Naive thymus-derived CD4-positive, alpha-beta T cell (primary cell): ENCODE measurements around the gene PHEX. TPM values are rescaled to one million over a fixed set of nuclear protein-coding genes. Genes with fewer than 3 reads are reported as not detected.

Experiments used
- ATAC-seq: fragments of 150-1000 bp; cut with Tn5 transposase; 2 replicates; pipeline ENCODE4 v1.10.0; 2021; ENCODE audit warnings: mild to moderate bottlenecking, moderate library complexity
- CTCF ChIA-PET: fragments of 350-600 bp; sonication (Branson Sonifier 250); formaldehyde crosslinking; loops from one replicate; lab custom pipeline; 2021; ENCODE audit warnings: antibody characterized with exemption; lab: Charles Lee
- POLR2A ChIA-PET: fragments of 350-600 bp; sonication (Branson Sonifier 250); formaldehyde crosslinking; loops from one replicate; lab custom pipeline; 2021; ENCODE audit warnings: antibody characterized with exemption, inconsistent platforms; lab: Charles Lee
- DNase-seq, 9 donors: peaks; one replicate each; pipeline versions ENCODE4 v3.0.0 to v3.0.0-alpha.2; 2020 to 2022; ENCODE audit warnings: mixed read lengths in 1 of 9
- H3K27ac ChIP-seq: one replicate; pipeline ENCODE4 v1.7.0; 2013; ENCODE audit warnings: mild to moderate bottlenecking, low read depth, low read length, moderate library complexity
- H3K27me3 ChIP-seq, 2 donors: one replicate each; pipeline ENCODE4 v1.7.0; 2013; ENCODE audit warnings: low read length in 2 of 2, mild to moderate bottlenecking in 2 of 2, moderate library complexity in 2 of 2; ENCODE audit not compliant: control insufficient read depth in 2 of 2, insufficient read depth in 2 of 2
- H3K36me3 ChIP-seq, 3 experiments: 1 replicate in 2 of 3; 2 replicates in 1 of 3; pipeline ENCODE4 v1.7.0; 2013; ENCODE audit warnings: low read length in 3 of 3, mild to moderate bottlenecking in 3 of 3, moderate library complexity in 1 of 3; ENCODE audit not compliant: insufficient read depth in 3 of 3, control insufficient read depth in 2 of 3
- H3K4me1 ChIP-seq, 2 donors: one replicate each; pipeline ENCODE4 v1.7.0; 2013; ENCODE audit warnings: low read length in 2 of 2, mild to moderate bottlenecking in 2 of 2, moderate library complexity in 1 of 2; ENCODE audit not compliant: control insufficient read depth in 2 of 2, insufficient read depth in 2 of 2
- H3K4me3 ChIP-seq: 2 replicates; pipeline ENCODE4 v1.7.0; 2013; ENCODE audit warnings: mild to moderate bottlenecking, low read length
- H3K9me3 ChIP-seq, 3 experiments: 1 replicate in 2 of 3; 2 replicates in 1 of 3; pipeline ENCODE4 v1.7.0; 2013; ENCODE audit warnings: low read length in 3 of 3; ENCODE audit not compliant: control insufficient read depth in 2 of 3
- H3K27ac Mint-ChIP-seq, 9 donors: one replicate each; pipeline ENCODE4 v1.8.0; 2020 to 2022; ENCODE audit warnings: mixed read lengths in 9 of 9, mild to moderate bottlenecking in 8 of 9, moderate library complexity in 5 of 9, inconsistent platforms in 2 of 9
- H3K27me3 Mint-ChIP-seq, 5 donors: one replicate each; pipeline ENCODE4 v1.8.0; 2021 to 2022; ENCODE audit warnings: mixed read lengths in 5 of 5, mild to moderate bottlenecking in 1 of 5
- H3K36me3 Mint-ChIP-seq, 5 donors: one replicate each; pipeline ENCODE4 v1.8.0; 2020 to 2022; ENCODE audit warnings: mixed read lengths in 5 of 5, mild to moderate bottlenecking in 3 of 5, inconsistent platforms in 1 of 5
- H3K4me1 Mint-ChIP-seq, 7 donors: one replicate each; pipeline ENCODE4 v1.8.0; 2020 to 2022; ENCODE audit warnings: mixed read lengths in 7 of 7, mild to moderate bottlenecking in 3 of 7, inconsistent platforms in 1 of 7
- H3K4me3 Mint-ChIP-seq, 10 donors: one replicate each; pipeline ENCODE4 v1.8.0; 2020 to 2022; ENCODE audit warnings: mild to moderate bottlenecking in 10 of 10, mixed read lengths in 10 of 10, moderate library complexity in 6 of 10, inconsistent platforms in 2 of 10
- H3K9me3 Mint-ChIP-seq, 11 donors: one replicate each; pipeline ENCODE4 v1.8.0; 2020 to 2022; ENCODE audit warnings: mixed read lengths in 11 of 11, mild to moderate bottlenecking in 4 of 11, inconsistent platforms in 1 of 11, moderate library complexity in 1 of 11
- intact Hi-C, 2 donors: fragments of 100-400 bp; cut with micrococcal nuclease; formaldehyde crosslinking; loops; one replicate each; pipeline ENCODE4 v1.15.1; 2023
- polyA plus RNA-seq, 2 donors: library from polyadenylated mRNA; unstranded; fragments of 300-500 nt; fragmentation: Illumina TruSeq; gene quantifications; one replicate each; pipeline ENCODE4 v1.2.3, GENCODE V29; 2021
- total RNA-seq, 6 experiments: library from RNA in 5 of 6; stranded (reverse) in 5 of 6; gene quantifications; 1 replicate in 5 of 6; 2 replicates in 1 of 6; pipeline ENCODE4 v1.2.3 and lab custom pipeline; 2021 to 2026

Gene PHEX
- total and polyA plus RNA-seq, 7 experiments from 2014 or later: 0.08 to 0.32 (median 0.12) TPM; not detected in 2

DNA sequence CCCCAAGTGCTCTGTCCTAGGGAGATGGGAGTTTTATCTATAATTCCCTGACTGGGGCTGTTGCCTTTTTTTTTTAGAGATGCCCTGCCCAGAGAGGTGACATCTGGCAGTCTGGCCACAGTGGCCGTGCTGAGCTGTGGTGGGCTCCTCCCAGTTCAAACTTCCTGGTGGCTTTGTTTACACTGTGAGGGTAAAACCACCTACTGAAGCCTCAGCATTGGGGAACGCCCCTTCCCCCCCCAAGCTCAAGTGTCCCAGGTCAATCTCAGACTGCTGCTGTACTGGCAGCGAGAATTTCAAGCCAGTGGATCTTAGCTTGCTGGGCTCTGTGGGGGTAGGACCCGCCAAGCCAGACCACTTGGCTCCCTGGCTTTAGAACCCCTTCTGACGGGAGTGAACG, 202.3 kb downstream of the PHEX start:
- Mint-ChIP-seq H3K36me3 (peaks cover 0 to 6% (median 0%) of the 10 kb centered on the region in 5 donors), H3K4me1 (no peaks in the 10 kb centered on the region), H3K4me3 (no peak overlapping the region), H3K27ac (no peak overlapping the region), H3K9me3 (peaks cover 0 to 6% (median 0%) of the 10 kb centered on the region in 11 donors), H3K27me3 (peaks cover 0 to 11% (median 3%) of the 10 kb centered on the region in 5 donors)
- H3K9me3 ChIP-seq: no peaks in the 10 kb centered on the region
- ATAC-seq (no peak), DNase-seq (no peak)
- H3K27me3 ChIP-seq: no peaks in the 10 kb centered on the region
- CTCF ChIA-PET: no interaction called here
- H3K27ac ChIP-seq: no peak overlapping the region
- intact Hi-C loops: no loop called here
- no peaks in the 10 kb centered on the region for H3K36me3 ChIP-seq
- H3K4me3 ChIP-seq: no peak overlapping the region
- H3K4me1 ChIP-seq: no peaks in the 10 kb centered on the region
- POLR2A ChIA-PET: no interaction called here

DNA sequence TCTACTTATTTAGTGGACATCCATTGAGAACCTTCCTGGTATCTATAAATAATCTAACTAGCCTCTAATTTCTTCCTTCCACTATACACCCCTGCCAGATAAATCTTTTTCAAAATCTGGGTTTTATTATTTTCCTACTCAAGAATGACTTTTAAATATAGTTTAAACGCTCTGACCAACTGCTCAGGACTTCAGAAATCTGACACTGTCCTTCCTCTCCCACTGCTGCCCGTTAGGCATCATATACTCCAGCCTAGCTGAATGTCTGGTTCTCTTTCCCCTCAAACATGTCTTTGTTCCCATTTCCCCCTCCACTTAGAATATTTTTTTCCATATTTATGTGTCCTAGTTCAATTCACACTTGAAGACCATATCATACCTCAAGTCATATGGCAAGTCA, 205.4 kb downstream of the PHEX start:
- no peak overlapping the region for H3K27ac Mint-ChIP-seq
- Histone ChIP-seq H3K27me3 (no peaks in the 10 kb centered on the region), H3K4me3 (no peak overlapping the region), H3K9me3 (no peaks in the 10 kb centered on the region), H3K36me3 (no peaks in the 10 kb centered on the region), H3K4me1 (no peaks in the 10 kb centered on the region), H3K27ac (no peak overlapping the region)
- intact Hi-C loops: no loop called here
- H3K4me3 Mint-ChIP-seq: no peak overlapping the region
- H3K9me3 Mint-ChIP-seq: peaks cover 0 to 5% (median 0%) of the 10 kb centered on the region in 11 donors
- DNase-seq (no peak), ATAC-seq (no peak)
- no peaks in the 10 kb centered on the region for H3K4me1 Mint-ChIP-seq
- H3K36me3 Mint-ChIP-seq: peaks cover 0 to 6% (median 0%) of the 10 kb centered on the region in 5 donors
- ChIA-PET CTCF (no interaction called here), POLR2A (no interaction called here)
- peaks cover 0 to 11% (median 3%) of the 10 kb centered on the region in 5 donors for H3K27me3 Mint-ChIP-seq

DNA sequence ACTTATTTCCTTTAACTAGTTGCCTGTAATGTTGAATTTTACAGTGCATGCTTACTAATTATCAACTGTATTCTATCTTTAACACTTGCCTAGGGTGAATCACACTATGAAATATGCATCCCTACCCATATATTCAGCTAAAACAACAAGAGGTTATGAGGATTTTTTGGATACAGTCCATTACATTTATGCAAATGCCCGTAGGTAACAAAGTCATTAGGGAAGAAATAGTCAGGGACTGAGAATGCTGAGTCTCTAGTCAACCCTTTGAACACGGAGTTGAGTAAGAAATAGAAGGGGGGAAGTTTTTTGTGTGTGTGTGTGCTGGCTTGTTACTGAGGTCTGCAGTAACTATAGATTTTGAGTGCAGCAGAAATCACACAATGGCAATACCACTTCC, 214.5 kb downstream of the PHEX start:
- no peak overlapping the region for H3K27ac Mint-ChIP-seq
- H3K4me3 Mint-ChIP-seq: no peak overlapping the region
- no peaks in the 10 kb centered on the region for H3K27me3 ChIP-seq
- H3K4me1 Mint-ChIP-seq: no peaks in the 10 kb centered on the region
- no peak for ATAC-seq
- H3K27ac ChIP-seq: no peak overlapping the region
- no peaks in the 10 kb centered on the region for H3K27me3 Mint-ChIP-seq
- intact Hi-C loops: no loop called here
- POLR2A ChIA-PET: no interaction called here
- H3K4me1 ChIP-seq: no peaks in the 10 kb centered on the region
- no peaks in the 10 kb centered on the region for H3K9me3 ChIP-seq
- CTCF ChIA-PET: no interaction called here
- no peak for DNase-seq
- H3K4me3 ChIP-seq: no peak overlapping the region
- no peaks in the 10 kb centered on the region for H3K36me3 Mint-ChIP-seq
- peaks cover 0 to 12% (median 1%) of the 10 kb centered on the region in 11 donors for H3K9me3 Mint-ChIP-seq
- H3K36me3 ChIP-seq: no peaks in the 10 kb centered on the region

- H3K9me3 ChIP-seq: no peaks in the 10 kb centered on the region
- no peak overlapping the region for H3K27ac ChIP-seq
- Mint-ChIP-seq H3K27ac (no peak overlapping the region), H3K4me3 (no peak overlapping the region), H3K4me1 (no peaks in the 10 kb centered on the region), H3K27me3 (no peaks in the 10 kb centered on the region), H3K9me3 (peaks cover 0 to 10% (median 1%) of the 10 kb centered on the region in 11 donors), H3K36me3 (no peaks in the 10 kb centered on the region)
- ChIA-PET POLR2A (no interaction called here), CTCF (no interaction called here)
- ATAC-seq: no peak
- no peak overlapping the region for H3K4me3 ChIP-seq
- no peaks in the 10 kb centered on the region for H3K27me3 ChIP-seq
- no peaks in the 10 kb centered on the region for H3K4me1 ChIP-seq
- H3K36me3 ChIP-seq: no peaks in the 10 kb centered on the region
- DNase-seq: no peak
- intact Hi-C loops: no loop called here
These were observed 215.0 kb downstream of the PHEX start for GRCh38 chrX:22247169-22247568.

DNA sequence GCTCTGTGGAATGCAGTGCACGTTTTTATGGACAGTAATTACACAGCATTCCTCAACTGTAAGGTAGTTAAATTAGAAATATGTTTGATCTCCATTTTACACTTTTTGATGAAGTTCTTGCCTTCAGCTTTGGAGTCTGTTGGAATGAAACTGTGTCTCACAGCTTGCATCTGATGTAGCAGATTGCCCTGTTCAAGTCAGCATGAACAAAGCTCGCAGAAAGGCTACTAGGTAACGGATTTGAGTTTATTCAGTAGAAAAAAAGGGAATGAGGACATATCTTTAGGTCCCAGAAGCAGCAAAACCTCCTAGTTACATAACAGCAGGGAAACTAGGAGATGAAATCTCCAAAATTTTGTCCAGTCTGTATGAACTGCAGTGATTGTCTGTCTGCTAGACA, 216.3 kb downstream of the PHEX start:
- H3K36me3 ChIP-seq: no peaks in the 10 kb centered on the region
- no peaks in the 10 kb centered on the region for H3K9me3 ChIP-seq
- Mint-ChIP-seq H3K36me3 (no peaks in the 10 kb centered on the region), H3K4me1 (no peaks in the 10 kb centered on the region), H3K27me3 (no peaks in the 10 kb centered on the region), H3K27ac (no peak overlapping the region), H3K4me3 (no peak overlapping the region), H3K9me3 (peaks cover 0 to 4% (median 0%) of the 10 kb centered on the region in 11 donors)
- no peaks in the 10 kb centered on the region for H3K4me1 ChIP-seq
- intact Hi-C loops: no loop called here
- ATAC-seq: no peak
- no peak overlapping the region for H3K4me3 ChIP-seq
- no peaks in the 10 kb centered on the region for H3K27me3 ChIP-seq
- DNase-seq: no peak
- H3K27ac ChIP-seq: no peak overlapping the region
- ChIA-PET POLR2A (no interaction called here), CTCF (no interaction called here)

GRCh38 chrX:22249371-22249770, 217.2 kb downstream of the PHEX start:
- no peak overlapping the region for H3K27ac Mint-ChIP-seq
- POLR2A ChIA-PET: no interaction called here
- H3K36me3 Mint-ChIP-seq: no peaks in the 10 kb centered on the region
- H3K9me3 Mint-ChIP-seq: peaks cover 0 to 2% (median 0%) of the 10 kb centered on the region in 11 donors
- DNase-seq: no peak
- Histone ChIP-seq H3K36me3 (no peaks in the 10 kb centered on the region), H3K9me3 (no peaks in the 10 kb centered on the region), H3K27me3 (no peaks in the 10 kb centered on the region), H3K4me1 (no peaks in the 10 kb centered on the region), H3K27ac (no peak overlapping the region), H3K4me3 (no peak overlapping the region)
- no peaks in the 10 kb centered on the region for H3K27me3 Mint-ChIP-seq
- CTCF ChIA-PET: no interaction called here
- H3K4me1 Mint-ChIP-seq: no peaks in the 10 kb centered on the region
- intact Hi-C loops: no loop called here
- no peak overlapping the region for H3K4me3 Mint-ChIP-seq
- ATAC-seq: no peak

- Mint-ChIP-seq H3K36me3 (no peaks in the 10 kb centered on the region), H3K27ac (no peak overlapping the region), H3K27me3 (no peaks in the 10 kb centered on the region), H3K4me3 (no peak overlapping the region), H3K4me1 (no peaks in the 10 kb centered on the region), H3K9me3 (peaks cover 0 to 7% (median 0%) of the 10 kb centered on the region in 11 donors)
- Histone ChIP-seq H3K36me3 (no peaks in the 10 kb centered on the region), H3K27me3 (no peaks in the 10 kb centered on the region), H3K9me3 (no peaks in the 10 kb centered on the region), H3K4me3 (no peak overlapping the region), H3K27ac (no peak overlapping the region), H3K4me1 (no peaks in the 10 kb centered on the region)
- intact Hi-C loops: no loop called here
- DNase-seq (no peak), ATAC-seq (no peak)
- ChIA-PET POLR2A (no interaction called here), CTCF (no interaction called here)
These were observed 236.6 kb downstream of the PHEX start for GRCh38 chrX:22268706-22269105.
